ENCODE measurements around the gene SLC9C1.

Gene SLC9C1

GRCh38 chr3:112293368-112294321 is at the start of gene SLC9C1:
SLC9C1 (minus strand) TSS chr3:112294216; CDS start chr3:112286791, 7,425 bp downstream.
- peak; percentile 82 for DNase-seq (ENCODE audit: low spot score)

- no peak for DNase-seq (ENCODE audit: low spot score)
Observed at GRCh38 chr3:112341386-112341785, 47.4 kb upstream of the SLC9C1 start.

- no peak for DNase-seq (ENCODE audit: low spot score)
Observed at GRCh38 chr3:112339609-112340008, 45.6 kb upstream of the SLC9C1 start.

- DNase-seq (ENCODE audit: low spot score): no peak
Observed at GRCh38 chr3:112339134-112339533, 45.1 kb upstream of the SLC9C1 start.

- no peak for DNase-seq (ENCODE audit: low spot score)
Observed at GRCh38 chr3:112338727-112339056, 44.7 kb upstream of the SLC9C1 start.

GRCh38 chr3:112338021-112338726 is 44.2 kb upstream of the SLC9C1 start:
- no peak for DNase-seq (ENCODE audit: low spot score)

GRCh38 chr3:112335434-112335781 is 41.4 kb upstream of the SLC9C1 start:
- peak; percentile 14 for DNase-seq (ENCODE audit: low spot score)

GRCh38 chr3:112334691-112335433 is 40.8 kb upstream of the SLC9C1 start:
- peak; percentile 33 for DNase-seq (ENCODE audit: low spot score)

GRCh38 chr3:112333381-112334317 is 39.6 kb upstream of the SLC9C1 start:
- peak; percentile 74 for DNase-seq (ENCODE audit: low spot score)

GRCh38 chr3:112333002-112333380 is 39.0 kb upstream of the SLC9C1 start, which contains the start of gene CD200:
CD200 (plus strand) TSS chr3:112333156; CDS start chr3:112333213, 57 bp downstream.
- peak; percentile 78 for DNase-seq (ENCODE audit: low spot score)

- no peak for DNase-seq (ENCODE audit: low spot score)
Observed at GRCh38 chr3:112331851-112332250, 37.8 kb upstream of the SLC9C1 start.

- peak; percentile 66 for DNase-seq (ENCODE audit: low spot score)
Observed at GRCh38 chr3:112327371-112327951, 33.4 kb upstream of the SLC9C1 start.

GRCh38 chr3:112321867-112322652 is 28.0 kb upstream of the SLC9C1 start:
- DNase-seq (ENCODE audit: low spot score): no peak

GRCh38 chr3:112320691-112321090 is 26.7 kb upstream of the SLC9C1 start:
- no peak for DNase-seq (ENCODE audit: low spot score)

GRCh38 chr3:112319516-112320276 is 25.7 kb upstream of the SLC9C1 start:
- DNase-seq (ENCODE audit: low spot score): no peak

- DNase-seq (ENCODE audit: low spot score): no peak
Observed at GRCh38 chr3:112315791-112316190, 21.8 kb upstream of the SLC9C1 start.

- no peak for DNase-seq (ENCODE audit: low spot score)
Observed at GRCh38 chr3:112314649-112315048, 20.6 kb upstream of the SLC9C1 start.

- no peak for DNase-seq (ENCODE audit: low spot score)
Observed at GRCh38 chr3:112308151-112308911, 14.3 kb upstream of the SLC9C1 start.

GRCh38 chr3:112307557-112307956 is 13.5 kb upstream of the SLC9C1 start:
- no peak for DNase-seq (ENCODE audit: low spot score)
